HG03460 (cell line): ENCODE data around the gene PUM1.

Source experiments
- ATAC-seq: cut with Tn5 transposase; IDR thresholded peaks from one replicate; pipeline ENCODE4 v1.9.1; 2021; ENCODE audit not compliant: unreplicated experiment

PUM1 gene

GRCh38 chr1:30933874-30934252 lies 131.7 kb downstream of the PUM1 start:
- no peak for ATAC-seq

DNA sequence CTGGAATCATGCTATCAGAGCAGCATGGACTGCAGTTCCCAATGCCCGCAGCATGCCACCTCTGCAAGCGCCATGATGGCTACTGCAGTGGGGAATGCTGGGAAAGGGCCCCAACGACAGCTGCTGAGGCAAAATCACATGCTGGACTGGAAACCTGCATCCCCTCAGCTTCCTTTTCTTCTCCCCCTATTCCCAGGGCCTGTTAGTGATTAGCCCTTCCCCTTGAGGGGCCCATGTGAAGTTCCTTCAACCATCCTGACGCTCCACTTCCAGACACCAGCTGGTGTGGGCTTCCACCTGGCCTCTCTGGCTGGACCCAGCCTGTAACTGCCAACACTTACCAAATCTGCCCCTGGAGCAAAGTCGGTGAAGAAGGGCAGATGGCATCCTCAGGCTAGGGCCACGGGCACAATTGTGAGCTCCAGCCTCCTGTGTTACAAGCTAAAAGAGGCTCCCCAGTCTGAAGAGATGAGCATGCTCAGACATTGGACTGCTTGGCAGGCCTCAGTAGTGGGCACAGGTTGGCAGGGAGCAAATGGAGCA lies 134.8 kb downstream of the PUM1 start:
- no peak for ATAC-seq

DNA sequence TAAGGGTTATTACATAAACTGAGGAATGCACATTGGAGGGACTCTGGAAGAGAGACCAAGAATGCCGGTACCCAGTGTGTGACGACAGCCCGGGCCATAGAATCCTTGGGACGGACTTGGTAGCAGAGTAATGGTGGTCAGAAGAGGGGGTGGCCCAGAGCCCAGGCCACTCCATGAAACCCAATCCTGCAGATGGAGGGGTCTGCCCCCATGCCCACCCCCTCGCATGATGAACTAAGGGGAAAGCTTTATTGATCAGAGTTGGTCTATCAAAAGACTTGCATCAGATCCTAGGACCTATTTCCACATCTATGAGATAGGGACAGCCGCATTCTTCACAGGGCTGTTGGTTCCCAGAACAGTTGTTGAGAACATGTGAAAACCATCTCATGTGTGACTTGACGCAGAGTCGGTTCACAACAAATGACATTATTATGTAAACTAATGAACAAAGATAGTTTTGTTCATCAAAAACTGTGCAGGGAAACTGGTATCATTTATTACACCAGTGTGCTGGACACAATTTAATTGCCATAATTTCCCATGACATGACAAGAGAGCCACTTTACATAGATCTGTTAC lies 135.5 kb downstream of the PUM1 start:
- no peak for ATAC-seq

DNA sequence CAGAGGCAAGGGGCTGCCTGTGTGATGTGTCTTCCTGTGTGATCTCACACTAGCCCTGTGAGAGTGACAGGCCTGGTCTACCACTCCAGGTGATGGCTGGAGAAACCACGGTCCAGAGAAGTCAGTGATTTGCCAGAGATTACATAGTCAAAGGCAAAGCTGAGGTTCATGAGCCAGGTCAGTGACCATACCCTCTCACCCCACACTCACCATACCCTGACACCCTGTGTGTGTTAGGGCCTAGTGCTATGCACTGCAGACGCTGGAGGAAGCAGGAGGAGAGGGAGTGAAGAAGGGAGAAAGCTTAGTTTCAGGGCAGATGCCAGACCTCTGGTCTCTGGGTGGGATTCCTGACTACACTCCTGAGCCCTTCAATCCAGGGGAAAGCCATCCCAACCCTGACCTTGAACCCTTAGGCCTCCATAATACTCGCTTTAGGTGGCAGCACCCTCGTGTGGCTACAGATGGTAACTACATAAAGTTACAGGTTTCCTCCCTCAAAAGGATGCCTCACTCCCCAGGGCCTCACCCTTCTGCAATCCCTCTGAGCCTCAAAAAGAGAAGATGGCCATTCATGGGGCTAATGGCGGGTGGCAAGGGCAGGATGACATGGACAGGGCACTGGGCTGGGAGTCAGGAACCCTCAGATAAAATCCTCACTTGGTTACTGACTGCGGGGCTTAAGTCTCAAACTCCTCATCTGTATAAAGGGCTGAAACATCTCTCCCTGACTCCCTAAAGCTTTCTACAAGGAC lies 136.2 kb downstream of the PUM1 start:
- peak; percentile 68 for ATAC-seq

DNA sequence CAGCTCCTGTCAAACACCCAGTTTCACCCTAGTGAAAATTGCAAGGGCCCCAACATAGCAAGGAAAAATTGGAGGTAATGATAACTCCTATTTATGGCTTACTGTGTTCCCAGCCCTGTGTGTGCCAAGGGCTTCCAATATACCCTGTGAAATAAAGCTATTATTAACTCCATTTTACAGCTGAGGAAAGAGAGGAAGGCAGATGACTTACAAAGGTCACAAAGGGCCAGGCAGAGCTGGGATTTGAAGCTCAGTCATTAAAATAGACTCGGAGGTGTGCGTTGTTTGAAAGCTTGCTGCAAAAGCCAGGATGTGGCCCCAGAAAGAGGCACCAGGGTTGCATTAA lies 136.8 kb downstream of the PUM1 start:
- ATAC-seq, result no peak

- ATAC-seq, result no peak
Measured at GRCh38 chr1:30928171-30928570, 137.3 kb downstream of the PUM1 start.

DNA sequence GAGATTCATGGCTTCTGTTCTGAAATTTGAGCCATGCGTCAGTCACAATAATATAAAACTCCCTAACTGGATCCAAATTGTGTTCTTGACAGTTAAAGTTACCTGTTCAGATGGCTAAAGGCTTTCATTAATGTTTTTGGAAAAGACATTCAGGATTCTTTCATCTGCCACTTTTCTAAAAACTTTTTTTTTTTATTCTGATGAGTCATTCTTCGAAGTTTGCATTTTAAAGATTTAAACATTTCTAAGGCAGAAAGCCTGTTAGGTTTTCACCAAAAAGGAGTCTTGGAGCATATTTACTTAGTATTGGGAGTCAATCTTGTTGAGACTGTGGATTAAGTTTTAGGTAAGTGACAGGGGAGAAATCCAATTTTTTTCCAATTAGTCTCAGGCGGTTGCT lies 138.1 kb downstream of the PUM1 start:
- ATAC-seq, result no peak

GRCh38 chr1:30923597-30923996 lies 141.9 kb downstream of the PUM1 start:
- ATAC-seq, result no peak

DNA sequence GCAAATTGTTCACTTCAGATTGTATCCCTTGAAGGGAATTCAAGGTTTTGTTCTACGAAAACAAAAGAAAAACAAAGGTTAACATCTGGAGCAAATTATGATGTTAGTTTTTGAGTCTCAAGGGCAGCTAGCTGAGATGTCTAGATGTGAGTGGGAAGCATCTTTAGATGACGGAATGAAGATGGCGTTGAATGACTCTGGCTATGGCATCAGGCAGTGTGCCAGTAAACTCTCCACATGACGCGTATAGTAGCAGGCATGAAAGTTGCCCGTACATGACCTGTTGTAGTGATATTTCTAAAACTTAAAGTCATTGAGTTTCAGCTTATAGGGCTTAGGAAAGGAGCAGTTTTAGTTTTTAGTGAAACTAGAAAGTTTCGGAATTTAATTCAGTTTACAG lies 144.7 kb downstream of the PUM1 start:
- no peak for ATAC-seq

- ATAC-seq, result no peak
Measured at GRCh38 chr1:30919025-30919881, 146.3 kb downstream of the PUM1 start.

GRCh38 chr1:30916296-30916695 lies 149.2 kb downstream of the PUM1 start:
- no peak for ATAC-seq

- ATAC-seq, result no peak
Measured at GRCh38 chr1:30915491-30916230, 149.9 kb downstream of the PUM1 start.

DNA sequence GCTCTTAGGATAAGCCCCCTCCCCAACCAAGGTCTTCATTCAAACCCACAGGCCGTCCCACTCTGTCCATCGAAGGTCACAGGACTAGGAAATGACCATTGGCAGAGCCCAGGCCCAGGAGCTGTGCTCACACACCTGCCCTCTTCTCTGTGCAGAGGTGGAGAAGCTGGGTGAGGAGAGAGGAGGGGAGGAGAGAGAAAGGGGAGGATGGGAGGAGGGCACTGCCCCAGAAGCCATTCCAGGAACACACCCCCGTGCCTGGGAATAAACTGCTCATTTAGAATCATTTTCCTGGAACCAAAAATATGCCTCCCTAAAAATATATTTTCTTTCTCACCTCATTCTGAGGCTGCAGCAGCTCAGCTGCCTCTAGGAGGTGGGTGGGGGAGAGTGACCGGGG lies 150.6 kb downstream of the PUM1 start:
- no peak for ATAC-seq

DNA sequence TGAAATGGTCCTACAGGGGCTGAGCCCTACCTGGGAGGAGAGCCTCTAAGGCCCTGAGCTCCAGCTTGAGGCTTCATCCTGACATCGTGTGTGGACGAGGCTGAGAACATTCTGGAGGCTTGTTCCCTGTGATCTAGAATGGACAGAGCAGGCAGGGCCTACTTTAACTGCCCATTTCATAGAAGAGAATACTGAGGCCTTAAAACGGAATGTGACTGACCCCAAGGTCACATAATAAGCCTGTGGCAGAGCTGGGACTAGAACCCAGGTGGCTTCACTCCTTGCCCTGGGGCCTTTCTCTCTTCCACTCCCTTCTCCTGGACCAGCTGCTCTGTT lies 151.0 kb downstream of the PUM1 start:
- no peak for ATAC-seq

DNA sequence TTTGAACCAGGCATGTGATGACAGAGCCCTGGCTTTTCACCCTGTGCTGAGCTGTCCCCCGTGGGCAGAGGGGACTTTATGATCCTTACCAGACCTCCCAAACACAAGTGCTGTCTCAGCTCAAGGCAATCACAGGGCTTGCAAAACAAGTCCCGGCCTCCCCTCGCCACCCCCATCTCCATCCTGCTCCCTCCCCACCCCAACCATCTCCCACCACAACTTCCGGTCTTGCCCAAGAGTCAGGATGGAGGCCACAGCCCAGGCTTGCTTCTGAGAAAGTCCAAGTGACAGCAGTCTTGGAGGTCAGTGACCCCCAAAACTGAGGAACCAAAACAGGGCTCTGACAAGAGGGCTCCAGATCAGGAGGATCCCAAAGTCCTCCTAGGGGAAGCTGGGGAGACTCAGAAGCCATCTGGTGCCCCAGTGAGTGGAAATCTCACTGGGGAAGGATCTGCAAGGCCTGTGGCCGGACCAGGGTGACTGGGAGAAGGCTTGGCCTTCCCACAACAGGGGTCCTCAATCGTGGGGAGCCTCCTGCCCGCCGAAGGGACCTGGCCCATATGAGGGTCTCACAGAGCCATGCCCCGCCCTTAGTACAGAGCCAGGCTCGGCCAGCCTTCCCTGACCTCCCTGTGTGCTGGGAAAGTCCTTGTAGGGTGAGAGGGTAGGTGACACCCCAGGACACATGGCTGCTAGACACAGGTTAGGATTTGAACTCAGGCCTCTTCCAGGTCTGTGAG lies 152.4 kb downstream of the PUM1 start:
- ATAC-seq, result no peak

DNA sequence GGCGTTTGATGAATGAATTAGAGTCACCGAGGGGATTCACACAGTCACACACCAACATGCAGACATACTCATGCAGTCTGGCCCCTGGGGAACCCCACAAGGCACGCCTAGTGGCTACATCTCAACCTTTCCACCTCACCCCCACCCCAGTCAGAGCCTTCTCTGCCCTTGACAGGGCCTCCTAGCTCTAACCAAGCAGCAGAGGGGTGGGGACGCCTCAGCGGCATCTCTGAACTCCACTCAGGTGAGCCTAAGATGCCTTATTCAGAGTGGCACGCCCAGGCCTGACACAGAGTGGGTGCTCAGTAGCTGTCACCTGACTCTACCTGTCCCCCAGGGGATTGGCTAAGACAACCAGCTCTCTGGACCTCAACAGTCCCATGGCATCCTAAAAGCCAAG lies 153.3 kb downstream of the PUM1 start:
- no peak for ATAC-seq

DNA sequence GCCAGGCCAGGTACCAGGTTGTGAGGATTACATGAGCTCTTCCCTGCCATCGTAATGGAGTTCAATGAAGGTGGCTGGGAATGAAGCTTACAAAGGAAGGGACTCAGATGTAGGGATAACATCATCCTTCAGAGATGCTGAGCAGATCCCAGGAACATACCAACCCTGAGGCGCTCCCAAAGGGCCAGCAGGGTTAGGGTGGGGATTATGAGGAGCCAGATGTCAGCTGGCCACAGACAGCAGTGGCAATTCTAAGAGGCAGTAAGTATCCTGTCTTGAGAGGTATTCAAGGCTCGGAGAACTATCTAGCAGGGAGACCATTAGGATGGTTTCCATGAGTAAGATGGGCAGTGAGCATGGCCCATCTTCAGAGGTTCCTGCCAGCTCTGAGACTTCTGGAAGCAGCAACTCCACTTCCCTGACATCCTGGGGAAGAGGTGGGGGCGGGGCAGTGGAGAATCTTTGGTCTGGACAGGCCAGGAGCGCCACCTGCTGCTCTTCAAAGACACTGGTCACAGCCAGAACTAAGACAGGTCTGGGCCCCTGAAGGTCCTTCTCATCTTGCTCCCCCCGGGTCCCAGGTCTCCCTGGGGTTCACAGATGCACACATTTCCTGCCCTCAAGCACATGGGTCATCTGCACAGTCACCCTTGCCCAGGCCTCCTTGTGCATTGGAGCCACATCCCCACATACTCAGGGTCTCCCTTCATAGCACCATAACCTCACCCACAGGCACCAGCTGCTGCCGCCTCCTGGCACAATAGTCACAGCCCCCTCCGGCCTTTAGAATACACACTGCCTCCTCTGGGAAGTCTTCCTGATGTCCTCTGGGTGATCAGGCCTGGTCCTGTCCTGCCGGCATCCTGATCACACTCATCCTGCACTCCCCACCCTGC lies 154.2 kb downstream of the PUM1 start:
- no peak for ATAC-seq

DNA sequence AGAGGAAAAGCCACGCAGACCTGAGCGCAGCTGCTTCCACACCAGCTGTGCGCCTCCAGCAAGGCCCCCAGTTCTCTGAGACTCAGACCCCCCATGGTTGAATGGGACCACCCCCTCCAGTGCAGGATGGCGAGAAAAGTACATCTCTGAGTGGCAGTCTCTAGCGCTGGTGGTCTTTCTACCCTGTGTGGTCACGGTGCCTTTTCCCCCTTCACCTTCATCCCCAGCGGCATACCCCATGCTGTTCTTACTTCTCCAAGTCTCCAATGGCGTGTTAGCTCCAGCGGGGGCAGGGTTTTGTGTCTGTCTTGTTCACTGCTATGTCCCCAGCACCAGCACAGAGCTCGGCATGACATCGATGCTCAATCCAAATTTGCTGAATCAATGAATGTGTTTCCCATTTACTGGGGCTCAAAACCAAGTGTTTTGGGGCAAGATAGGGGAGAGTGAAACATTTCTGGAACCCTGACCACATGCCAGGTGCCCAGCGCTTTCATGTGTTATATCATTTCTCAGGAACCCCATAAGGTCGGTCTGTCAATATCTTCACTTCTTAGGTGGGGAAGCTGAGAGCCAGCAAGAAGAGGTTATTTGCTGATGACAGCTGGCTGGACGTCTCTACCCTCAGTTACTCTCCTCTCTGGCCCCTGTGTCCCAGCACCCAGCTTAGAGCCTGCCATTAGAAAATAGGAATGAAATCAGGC lies 156.0 kb downstream of the PUM1 start:
- no peak for ATAC-seq
